Hepatic stellate cell (primary cell): ENCODE results near the gene DCC.

Experiments used
- DNase-seq: peaks from one replicate; pipeline ENCODE4 v3.0.0; 2011; ENCODE audit warnings: low spot score

The DCC gene

DNA sequence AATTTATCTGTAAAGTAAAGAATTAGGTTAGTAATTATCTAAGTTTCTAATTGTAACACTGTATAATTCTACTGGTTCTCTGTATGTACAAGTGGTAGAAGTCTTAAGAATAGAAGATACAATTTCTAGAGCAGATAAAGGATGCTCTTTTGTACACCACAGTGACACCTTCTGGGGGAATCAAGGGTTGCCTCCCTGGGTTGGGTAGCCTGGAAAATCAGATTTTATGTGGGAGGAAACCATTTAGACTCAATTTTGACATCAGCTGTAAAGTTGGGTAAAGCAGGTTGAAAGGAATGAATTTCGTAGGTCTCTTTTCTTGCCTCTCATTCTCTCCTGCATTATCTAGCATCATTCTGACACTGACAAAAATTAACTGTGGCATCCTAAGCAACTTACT, 354.8 kb downstream of the DCC start:
- peak; percentile 2 for DNase-seq

DNA sequence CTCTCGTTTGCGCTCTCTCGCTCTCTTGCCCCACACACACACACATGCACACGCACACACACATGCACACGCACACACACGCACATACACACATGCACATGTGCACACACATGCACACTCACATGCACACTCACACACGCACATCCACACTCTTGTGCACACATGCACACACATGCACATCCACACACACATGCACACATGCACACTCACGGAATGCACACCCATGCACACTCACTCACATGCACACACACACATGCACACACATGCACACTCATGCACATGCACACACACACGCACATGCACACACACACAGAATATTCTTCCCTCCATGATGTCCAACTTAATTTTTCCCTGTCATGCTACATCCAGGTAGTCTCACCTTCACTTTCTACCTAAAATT, 360.1 kb downstream of the DCC start:
- DNase-seq = no peak

DNA sequence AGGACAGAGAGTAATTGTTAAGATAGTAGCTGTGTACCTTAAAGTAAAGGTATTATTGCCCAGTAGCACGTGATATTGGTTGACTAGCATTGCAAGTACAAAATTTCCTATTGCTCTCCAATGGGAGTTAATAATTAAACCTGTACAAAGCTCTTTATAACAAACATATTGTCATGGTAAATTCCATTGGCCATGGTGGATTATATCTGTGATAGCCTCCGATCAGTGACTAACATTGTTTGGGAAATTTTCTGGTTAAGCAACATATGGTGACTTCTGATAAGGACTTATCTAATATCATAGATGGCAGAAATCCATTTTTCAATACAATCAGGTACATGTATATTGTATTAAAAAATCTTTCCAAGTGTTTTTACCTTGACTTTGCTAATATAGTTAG, 360.8 kb downstream of the DCC start:
- DNase-seq = no peak

DNA sequence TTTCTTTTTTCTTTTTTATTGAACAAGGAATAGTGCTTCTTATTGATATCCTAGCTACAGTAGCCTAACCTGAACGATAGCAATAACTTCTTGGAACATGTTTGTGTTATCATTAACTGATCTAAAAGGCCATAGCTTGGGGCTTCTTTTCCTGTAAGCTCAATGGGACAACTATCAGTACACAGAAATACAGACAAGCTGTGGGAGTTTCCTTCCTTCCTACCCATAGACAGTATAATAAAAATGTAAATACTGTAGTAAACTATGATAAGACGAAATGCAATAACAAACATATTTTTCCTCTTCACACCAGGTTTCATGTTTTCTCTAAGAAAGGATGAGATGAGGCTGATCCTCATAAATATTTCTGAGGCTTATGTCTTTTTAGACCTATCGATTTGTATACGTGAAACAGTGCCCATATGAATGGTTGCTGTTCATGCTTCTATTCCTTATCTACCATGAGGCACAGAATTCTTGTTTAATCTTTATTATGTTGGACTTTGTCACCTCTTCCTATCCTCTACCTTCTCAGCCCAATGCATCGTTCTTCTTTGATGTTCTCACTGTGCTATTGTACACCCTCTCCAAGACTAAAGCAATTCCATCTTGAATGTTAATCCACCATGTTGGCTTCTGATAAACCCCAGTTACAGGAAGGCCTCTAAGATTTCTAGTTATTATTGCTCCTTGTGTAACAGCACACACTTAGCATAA, 361.4 kb downstream of the DCC start:
- DNase-seq = no peak

DNA sequence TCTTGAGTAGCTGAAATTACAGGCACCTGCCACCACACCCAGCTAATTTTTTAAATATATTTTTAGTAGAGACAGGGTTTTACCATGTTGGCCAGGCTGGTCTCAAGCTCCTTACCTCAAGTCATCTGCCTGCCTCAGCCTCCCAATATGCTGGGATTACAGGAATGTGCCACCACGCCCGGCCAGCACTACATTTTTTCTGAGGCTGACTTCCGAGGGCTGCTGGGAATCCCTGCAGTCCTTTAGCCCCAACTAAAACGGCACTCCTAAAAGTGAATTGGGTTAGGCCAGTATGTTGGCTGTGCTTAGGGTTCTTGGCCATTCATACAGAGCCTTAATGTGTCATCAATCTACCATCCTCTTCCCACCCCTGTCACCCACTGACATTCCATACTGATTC, 375.4 kb downstream of the DCC start:
- no peak for DNase-seq

DNA sequence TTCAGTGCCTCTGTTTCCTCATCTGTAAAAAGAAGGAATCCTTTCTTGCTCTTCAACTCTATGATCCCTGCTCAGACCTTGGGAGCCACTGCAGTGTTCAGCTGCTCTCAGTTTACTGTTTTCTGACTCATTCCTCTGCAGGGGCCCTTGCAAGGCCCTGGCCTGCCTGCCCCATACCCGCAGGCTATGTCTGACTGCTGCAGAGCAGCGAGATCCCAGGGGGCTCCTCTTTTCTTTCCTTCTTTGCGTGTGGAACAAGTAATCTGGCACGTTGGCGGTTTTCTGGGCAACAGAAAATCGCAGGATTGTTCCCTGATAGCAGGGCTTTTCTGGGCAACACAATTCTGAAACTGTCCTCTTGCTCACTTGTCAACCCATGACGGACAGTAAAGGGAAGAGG, 376.0 kb downstream of the DCC start:
- DNase-seq = no peak

DNA sequence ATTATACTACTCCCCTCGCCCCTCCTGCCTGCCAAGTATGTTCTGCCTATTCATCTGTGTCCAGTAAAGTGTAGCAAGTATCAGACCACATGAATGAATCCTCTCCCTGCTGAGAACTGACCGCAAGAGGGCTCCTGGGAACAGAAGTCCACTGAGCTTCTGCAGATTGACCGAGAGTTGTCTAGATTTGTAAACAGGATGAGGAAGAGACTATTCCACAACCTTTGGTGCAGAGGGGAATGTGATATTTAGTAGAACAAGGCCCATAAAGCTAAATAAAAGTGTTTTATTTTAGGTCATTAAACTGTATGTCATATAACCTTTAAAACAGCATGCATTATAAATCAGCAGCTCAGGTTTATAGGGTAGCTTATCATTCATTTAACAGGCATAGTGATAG, 377.0 kb downstream of the DCC start:
- DNase-seq = peak; percentile 8

DNA sequence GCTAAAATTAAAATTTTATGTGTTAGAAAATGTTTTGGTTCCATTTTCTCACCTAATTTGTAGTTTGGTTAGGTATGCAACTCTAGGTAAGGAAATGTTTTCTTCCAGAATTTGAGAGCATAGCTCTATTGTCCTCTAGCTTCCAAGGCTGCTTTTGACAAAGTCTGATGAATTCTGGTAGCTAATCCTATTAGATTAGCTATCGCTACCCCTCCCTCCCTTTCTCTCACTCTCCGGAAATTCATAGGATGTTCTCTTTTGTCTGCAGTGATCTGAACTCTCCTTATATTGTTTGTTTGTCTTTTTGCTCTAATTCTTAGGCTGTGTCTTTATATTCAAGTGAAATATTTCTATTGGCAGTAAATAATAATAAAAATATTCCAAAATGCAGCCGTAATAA, 382.9 kb downstream of the DCC start:
- no peak for DNase-seq

DNA sequence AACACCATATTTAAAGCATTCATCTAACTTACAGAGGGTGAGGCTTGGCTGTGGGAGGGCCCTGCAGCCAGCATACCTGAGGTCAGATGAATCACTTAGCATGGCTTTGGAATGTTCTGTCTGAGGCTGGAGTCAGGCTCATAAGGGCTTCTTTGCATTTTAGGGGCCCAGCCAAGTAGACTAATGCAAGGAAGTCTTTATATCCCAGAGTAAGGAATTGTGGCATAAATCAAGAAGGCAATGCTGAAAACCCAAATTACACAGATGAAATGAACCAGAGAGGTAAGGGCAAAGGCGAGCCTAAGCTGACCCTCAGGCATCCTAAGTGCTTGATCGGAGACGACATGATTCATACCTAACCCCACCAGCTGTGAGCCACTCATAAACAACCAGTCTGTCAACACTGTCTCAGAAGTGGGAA, 383.6 kb downstream of the DCC start:
- DNase-seq = no peak

DNA sequence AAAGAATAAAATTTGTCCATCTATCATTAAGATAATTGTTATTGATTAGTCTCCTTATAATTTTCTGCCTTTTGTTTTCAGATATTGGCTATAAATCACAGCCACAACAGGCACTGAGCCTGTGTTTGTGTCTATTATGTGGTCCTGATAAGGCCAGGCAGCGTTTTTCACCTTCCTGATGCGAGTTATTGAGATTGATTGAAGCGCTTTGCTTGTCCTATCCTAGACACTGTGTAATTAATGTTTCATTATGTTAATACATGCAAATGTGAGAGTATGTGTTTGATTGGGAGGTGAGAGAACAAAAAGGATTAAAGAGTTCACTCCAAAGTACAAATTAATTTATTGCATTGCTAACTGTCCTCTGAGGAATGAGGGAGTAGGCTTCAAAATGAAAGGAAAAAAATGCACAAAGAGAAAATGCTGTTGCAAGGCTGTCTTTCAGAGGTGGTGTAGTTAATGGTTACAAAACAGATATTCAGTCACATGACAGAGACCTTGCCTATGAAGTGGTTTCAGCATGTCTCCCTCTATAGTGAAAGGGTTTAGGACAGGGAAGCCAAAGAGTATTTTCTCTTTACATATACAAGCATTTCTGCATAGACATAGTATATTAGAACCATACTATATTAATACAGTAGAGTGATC, 391.1 kb downstream of the DCC start:
- no peak for DNase-seq

DNA sequence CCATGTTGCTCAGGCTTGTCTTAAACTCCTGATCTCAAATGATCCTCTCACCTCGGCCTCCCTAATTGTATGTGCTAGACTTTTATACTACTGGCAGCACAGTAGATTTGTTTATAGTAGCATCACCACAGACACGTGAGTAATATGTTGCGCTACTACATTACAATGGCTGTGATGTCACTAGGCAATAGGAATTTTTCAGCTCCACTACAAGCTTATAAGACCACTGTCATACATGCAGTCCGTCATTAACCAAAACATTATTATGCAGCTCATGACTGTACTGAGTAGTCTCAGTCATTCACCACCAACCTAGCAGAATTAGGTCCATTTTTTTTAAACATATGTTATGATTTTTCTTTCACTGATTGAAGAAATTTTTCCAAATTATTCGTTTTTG, 398.9 kb downstream of the DCC start:
- no peak for DNase-seq

DNA sequence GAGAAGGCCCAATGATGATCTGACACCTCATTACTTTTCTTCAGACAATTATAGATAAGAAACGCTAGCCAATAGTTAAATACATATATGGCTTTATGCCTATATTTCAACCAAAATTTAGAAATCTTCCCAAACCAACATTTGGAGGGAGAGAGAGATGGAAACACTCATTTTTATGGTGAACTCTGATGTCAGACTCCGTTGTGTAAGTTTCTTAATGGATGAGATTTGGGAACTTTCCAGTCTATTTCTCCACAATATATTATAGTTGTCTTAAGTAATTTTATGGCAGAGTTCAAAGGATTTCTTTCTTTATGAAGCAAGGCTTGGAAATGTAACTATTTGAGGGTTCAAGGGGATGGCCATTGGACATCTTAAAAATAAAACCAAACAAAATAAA, 407.0 kb downstream of the DCC start:
- no peak for DNase-seq

DNA sequence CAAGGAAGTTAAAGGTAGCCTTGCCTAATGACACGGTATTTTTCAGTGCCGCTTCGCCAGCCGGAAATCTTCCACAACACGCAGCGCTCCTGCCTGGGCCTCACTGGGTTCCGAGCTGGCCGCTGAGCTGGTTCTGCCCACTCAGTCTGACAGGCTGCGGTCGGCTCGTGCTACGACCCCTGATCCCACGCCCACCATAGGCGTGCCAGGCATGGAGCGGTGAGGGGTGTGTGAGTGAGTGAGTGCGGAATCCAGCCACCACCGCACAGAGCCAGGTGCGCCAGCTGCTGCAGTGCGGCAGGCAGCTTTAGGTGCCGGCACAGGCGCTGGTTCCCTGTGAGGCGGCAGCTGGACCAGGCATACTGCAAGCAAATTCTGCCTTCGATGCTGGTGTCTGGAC, 407.9 kb downstream of the DCC start:
- no peak for DNase-seq

DNA sequence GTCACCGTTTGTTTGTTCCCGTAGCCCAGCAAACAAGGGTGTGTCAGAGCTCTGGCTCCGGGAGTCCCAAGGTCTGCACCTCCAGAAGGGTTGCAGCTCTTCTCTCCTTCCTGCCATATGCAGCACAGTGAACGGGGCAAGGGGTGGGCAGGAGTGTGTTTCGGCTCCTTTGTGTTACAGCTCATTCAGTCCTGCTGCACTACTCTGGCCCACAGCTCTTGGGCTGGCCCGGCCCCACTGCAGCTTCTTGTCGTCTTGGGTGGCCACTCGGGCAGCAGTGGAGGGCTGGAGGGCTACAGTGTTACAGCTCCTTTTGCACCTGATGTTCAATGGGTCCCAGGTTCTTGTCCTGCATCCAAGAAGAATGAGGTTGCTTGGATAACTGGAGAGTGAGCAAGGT, 408.3 kb downstream of the DCC start:
- no peak for DNase-seq

DNA sequence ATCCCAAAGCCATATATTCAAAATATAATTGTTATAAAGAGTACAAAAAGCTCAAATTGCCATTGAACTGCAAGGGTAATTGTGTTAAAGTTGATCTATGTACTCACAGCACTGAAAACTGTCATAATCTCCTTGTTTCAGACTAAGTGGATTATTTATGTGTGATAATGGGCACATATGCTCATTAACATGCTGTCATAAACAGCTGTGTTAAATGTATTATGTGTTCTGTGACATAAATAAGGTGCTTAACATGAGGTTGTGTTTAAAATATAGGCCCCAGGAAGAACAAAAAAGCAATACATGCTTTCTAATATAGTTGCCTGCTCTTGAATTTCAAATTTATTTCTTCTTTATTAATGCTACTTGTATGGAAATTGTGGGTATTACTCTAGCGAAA, 409.5 kb downstream of the DCC start:
- no peak for DNase-seq

DNA sequence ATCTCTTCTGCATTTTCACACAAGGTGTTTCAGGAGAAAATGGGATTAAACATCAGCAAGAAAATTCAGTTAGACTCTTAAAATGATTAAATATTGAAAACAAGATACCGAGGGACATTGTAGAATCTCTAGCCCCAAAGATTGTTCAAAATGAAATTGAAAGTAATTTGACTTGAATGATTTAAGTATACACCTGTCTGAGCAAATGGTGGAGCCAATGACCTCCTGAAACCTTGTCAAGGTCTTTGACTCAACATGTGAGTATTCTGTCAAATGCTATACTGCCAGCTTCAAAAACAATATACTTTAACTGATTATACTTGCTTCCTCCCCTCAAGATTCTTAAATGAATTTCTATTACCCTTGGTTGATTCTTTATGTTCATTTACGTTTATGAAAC, 411.0 kb downstream of the DCC start:
- no peak for DNase-seq

DNA sequence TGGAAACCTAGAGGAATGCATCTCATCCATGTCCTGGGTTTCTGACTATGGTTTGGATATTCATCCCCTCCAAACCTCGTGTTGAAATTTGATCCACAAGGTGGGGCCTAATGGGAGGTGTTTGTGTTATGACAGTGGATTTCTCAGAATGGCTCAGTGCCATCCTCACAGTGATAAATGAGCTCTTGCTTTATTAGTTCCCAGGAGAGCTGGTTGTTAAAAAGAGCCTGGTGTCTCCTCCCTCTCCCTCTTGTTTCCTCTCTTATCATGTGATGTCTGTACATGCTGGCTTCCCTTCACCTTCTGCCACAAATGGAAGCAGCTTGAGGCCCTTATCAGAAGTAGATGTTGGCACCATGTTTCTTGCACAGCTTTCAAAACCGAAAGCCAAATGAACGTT, 424.3 kb downstream of the DCC start:
- no peak for DNase-seq

DNA sequence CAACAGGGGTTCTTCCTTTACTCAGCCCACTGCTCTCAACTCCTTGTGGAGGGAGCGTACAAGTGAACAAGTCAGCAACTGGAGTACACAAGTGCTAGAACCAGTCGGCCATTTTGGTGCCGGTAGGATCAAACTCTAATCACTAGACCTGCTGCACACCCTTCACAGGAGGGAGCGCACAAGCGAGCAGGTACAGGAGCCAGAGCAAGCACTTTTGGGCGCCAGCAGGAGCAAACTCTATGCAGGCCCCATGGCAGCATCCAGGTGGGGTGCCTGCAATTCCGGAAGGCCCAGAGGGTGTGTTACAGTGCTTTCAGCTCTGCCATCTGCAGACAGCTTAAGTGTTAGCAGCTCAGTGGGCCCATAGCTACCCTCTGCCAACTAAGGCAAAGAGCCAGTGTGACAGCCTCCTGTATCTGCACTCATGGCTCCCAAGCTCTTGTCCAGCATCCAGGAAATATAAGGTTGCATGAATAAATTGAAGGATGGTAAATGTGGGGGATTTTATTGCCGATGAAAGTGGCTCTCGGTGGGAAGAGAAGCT, 426.1 kb downstream of the DCC start:
- DNase-seq = no peak

DNA sequence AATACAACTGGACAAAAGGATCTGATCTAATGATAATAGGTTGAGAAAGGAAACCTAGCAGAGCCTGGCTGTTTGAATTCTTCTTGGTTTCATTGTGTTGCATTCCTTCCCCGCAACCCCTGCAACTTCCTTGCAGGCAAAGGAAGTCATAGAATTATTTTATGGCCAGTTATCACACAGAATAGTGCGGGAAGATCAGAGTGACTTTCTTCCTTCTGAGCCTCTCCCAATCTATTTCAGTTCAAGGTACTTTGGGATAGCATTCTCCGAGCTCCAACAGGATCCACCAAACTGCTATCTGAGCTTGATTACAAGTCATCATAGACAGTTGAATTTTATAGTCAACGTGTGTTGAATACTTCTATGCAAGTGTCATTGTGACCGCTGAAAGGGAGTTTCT, 441.1 kb downstream of the DCC start:
- DNase-seq = no peak

DNA sequence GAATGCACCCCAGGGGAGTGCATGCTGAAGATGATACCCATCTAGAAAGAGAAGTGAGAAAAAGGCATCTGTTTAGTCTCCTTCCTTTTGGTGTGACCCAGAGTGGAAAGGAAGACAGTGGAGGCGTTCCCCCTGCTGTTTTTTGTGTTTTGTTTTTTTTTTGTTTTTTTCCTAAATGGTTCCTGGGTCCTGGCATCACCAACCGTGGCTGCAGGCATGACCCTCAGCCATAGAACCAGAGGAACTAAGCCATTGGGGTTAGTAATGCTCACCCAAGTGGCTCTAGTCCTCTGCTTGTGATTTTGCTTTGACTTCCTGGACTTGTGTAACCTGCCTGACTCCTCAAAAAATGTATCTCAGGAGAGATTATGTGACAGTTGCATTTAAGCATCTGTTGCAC, 451.3 kb downstream of the DCC start:
- DNase-seq = no peak

DNA sequence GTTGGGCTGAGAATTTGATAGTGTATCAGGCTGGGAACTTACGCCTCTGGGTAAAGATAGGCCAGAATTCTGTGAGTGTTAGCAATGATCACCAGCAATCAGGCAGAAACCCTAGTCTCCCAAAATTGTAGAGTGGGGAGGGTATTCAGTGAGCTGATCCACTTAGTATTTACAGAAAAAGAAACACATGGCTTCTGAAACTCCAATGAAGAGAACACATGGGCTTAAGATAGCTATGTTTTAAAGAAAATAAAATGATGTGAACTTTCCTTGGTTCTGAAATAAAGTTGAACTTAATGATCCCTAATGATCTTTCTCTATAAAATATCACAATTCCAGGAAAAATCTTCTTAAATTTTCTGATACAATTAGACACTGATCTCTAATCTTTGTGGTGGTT, 472.8 kb downstream of the DCC start:
- no peak for DNase-seq

DNA sequence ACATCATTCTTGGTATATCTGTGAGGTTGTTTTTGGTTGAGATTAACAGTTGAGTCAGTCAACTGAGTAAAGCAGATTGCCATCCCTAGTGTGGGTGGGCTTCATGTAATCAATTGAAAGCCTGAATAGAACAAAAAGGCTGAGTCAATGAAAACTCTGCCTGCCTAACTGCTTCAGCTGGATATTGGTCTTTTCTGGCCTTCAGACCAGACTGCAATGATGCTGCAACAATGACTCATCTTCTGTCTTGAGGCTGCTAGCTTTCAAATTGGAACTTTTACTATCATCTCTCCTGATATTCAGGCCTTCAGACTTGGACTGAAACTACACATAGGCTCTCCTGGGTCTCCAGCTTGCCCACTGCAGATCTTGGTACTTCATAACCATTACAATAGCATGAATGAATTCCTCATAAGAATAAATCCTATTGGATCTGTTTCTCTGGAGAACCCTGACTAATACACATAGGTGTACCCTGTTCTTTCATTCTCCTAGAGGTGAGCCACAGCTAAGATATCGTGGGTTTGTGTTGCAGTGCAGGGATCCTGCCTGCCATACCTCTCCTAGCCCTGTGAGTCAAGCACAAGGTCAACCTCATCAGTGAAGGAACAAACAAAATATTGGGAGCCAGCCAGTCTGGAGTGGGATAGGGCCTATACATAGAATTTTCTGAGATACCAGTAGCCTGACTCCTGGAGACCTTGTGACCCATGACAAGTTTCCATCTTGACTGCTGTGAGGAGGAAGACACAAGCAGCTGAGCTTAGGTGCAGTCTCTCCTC, 473.8 kb downstream of the DCC start:
- DNase-seq = no peak

DNA sequence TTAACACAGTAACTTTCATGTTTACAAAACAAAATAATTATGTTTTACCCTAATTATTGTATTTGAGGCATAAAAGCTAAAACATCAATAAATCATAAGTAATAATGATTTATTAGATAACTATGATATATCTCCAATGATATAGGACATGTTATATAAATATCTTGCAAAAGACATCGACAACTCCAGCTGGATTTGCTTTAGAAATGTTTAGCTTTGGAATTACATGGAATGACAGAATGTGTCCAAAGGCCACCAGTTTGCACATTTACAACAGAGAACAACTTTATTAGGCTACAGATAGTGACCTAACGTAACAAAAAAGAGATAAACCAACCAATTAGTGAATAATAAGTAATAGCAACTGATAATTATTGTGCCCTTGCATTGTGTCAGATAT, 475.7 kb downstream of the DCC start:
- no peak for DNase-seq
